NCI-H1930 (cell line): ENCODE measurements around the gene SH2D1B.

Source experiments
- DNase-seq, 2 experiments: peaks; one replicate each; lab custom pipeline; 2025; lab: John Stamatoyannopoulos, UW

The SH2D1B gene

GRCh38 chr1:162398999-162399580, 12.8 kb downstream of the SH2D1B start:
- DNase-seq, result no peak

- no peak for DNase-seq
Measured at GRCh38 chr1:162397943-162398560, 13.9 kb downstream of the SH2D1B start.

- DNase-seq, result no peak
Measured at GRCh38 chr1:162397039-162397448, 14.9 kb downstream of the SH2D1B start.

GRCh38 chr1:162396201-162396906, 15.6 kb downstream of the SH2D1B start:
- no peak for DNase-seq

- DNase-seq, result peak in 1 of 2 experiments; percentile 8
Measured at GRCh38 chr1:162391790-162392563, 20.0 kb downstream of the SH2D1B start.

- DNase-seq, result no peak
Measured at GRCh38 chr1:162390396-162391185, 21.3 kb downstream of the SH2D1B start.

- DNase-seq, result no peak
Measured at GRCh38 chr1:162389971-162390370, 22.0 kb downstream of the SH2D1B start.

- no peak for DNase-seq
Measured at GRCh38 chr1:162389021-162389818, 22.7 kb downstream of the SH2D1B start.

GRCh38 chr1:162388615-162389014, 23.3 kb downstream of the SH2D1B start:
- no peak for DNase-seq

- DNase-seq, result no peak
Measured at GRCh38 chr1:162388083-162388594, 23.8 kb downstream of the SH2D1B start.

- no peak for DNase-seq
Measured at GRCh38 chr1:162387226-162388082, 24.5 kb downstream of the SH2D1B start.

GRCh38 chr1:162386292-162387225, 25.4 kb downstream of the SH2D1B start:
- no peak for DNase-seq

GRCh38 chr1:162385702-162386101, 26.2 kb downstream of the SH2D1B start:
- no peak for DNase-seq

- DNase-seq, result no peak
Measured at GRCh38 chr1:162385280-162385623, 26.7 kb downstream of the SH2D1B start.

GRCh38 chr1:162384601-162385279, 27.2 kb downstream of the SH2D1B start:
- no peak for DNase-seq

GRCh38 chr1:162384116-162384515, 27.8 kb downstream of the SH2D1B start:
- DNase-seq, result no peak

GRCh38 chr1:162383516-162383915, 28.4 kb downstream of the SH2D1B start:
- no peak for DNase-seq

- DNase-seq, result no peak
Measured at GRCh38 chr1:162383091-162383490, 28.8 kb downstream of the SH2D1B start.
